HepG2 (cell line): ENCODE measurements around the gene TULP3.

ENCODE experiments used
- CHD2 ChIP-seq: IDR thresholded peaks from 2 replicates; pipeline ENCODE4 v1.6.1; 2011; ENCODE audit warnings: low read depth, low read length, improper control_type of control experiment
- CTCF ChIP-seq: sonication (generic); formaldehyde crosslinking; IDR thresholded peaks from 2 replicates; pipeline ENCODE4 v1.5.0; 2020; ENCODE audit warnings: mild to moderate bottlenecking, missing genetic modification reagents, moderate library complexity
- E2F1 ChIP-seq: sonication (generic); formaldehyde crosslinking; IDR thresholded peaks from 2 replicates; pipeline ENCODE4 v1.5.0; 2020; ENCODE audit warnings: missing genetic modification reagents
- E2F2 ChIP-seq: sonication (generic); formaldehyde crosslinking; IDR thresholded peaks from 2 replicates; pipeline ENCODE4 v1.4.0; 2020; ENCODE audit warnings: missing genetic modification reagents, borderline replicate concordance
- KLF15 ChIP-seq: sonication (generic); formaldehyde crosslinking; IDR thresholded peaks from 2 replicates; pipeline ENCODE4 v1.8.1; 2023; ENCODE audit warnings: borderline replicate concordance, mild to moderate bottlenecking, inconsistent platforms, missing genetic modification reagents, mixed read lengths
- MIER2 ChIP-seq: IDR thresholded peaks from 2 replicates; pipeline ENCODE4 v1.6.1; 2016; ENCODE audit warnings: missing biosample characterization, missing genetic modification reagents
- NR2C2 ChIP-seq: sonication (generic); formaldehyde crosslinking; IDR thresholded peaks from 2 replicates; pipeline ENCODE4 v1.4.0; 2020; ENCODE audit warnings: missing genetic modification reagents, mild to moderate bottlenecking, moderate library complexity, borderline replicate concordance
- POLR2A ChIP-seq, 2 experiments: IDR thresholded peaks; 2 replicates each; pipeline ENCODE4 v1.6.1; 2011; ENCODE audit warnings: low read depth in 2 of 2, low read length in 2 of 2, mild to moderate bottlenecking in 1 of 2, moderate library complexity in 1 of 2; ENCODE audit not compliant: insufficient read depth in 1 of 2
- ZBTB8A ChIP-seq: sonication (generic); formaldehyde crosslinking; IDR thresholded peaks from 2 replicates; pipeline ENCODE4 v1.4.0; 2020; ENCODE audit warnings: mild to moderate bottlenecking, low read depth, missing genetic modification reagents, borderline replicate concordance
- ZNF274 ChIP-seq: sonication (generic); formaldehyde crosslinking; IDR thresholded peaks from 2 replicates; pipeline ENCODE4 v1.5.1; 2020; ENCODE audit warnings: mild to moderate bottlenecking, missing genetic modification reagents
- ZNF614 ChIP-seq: IDR thresholded peaks from 2 replicates; pipeline ENCODE4 v1.6.1; 2018; ENCODE audit warnings: missing biosample characterization, missing genetic modification reagents, inconsistent platforms, borderline replicate concordance

- no peak for TF ChIP-seq CHD2
- no peak for TF ChIP-seq ZNF614 (CRISPR knock-in tag)
- TF ChIP-seq ZNF274 (CRISPR knock-in tag), result no peak
- no peak for TF ChIP-seq NR2C2 (CRISPR knock-in tag)
- no peak for TF ChIP-seq E2F2 (CRISPR knock-in tag)
- peak; percentile 96 for TF ChIP-seq CTCF
- no peak for TF ChIP-seq KLF15
- TF ChIP-seq E2F1 (CRISPR knock-in tag), result no peak
- TF ChIP-seq MIER2 (CRISPR knock-in tag), result no peak
- TF ChIP-seq POLR2A (IDR thresholded peaks at IDR 0.05; ENCODE audit: insufficient read depth in 1 of 2, low read depth in 2 of 2, low read length in 2 of 2), result no peak
- TF ChIP-seq ZBTB8A (CRISPR knock-in tag), result no peak
These were observed 53.8 kb downstream of the TULP3 start for GRCh38 chr12:2944401-2945047.
